HG02870 (cell line): ENCODE measurements around the gene RPP21.

Source experiments
- ATAC-seq: cut with Tn5 transposase; IDR thresholded peaks from one replicate; pipeline ENCODE4 v1.9.1; 2021; ENCODE audit warnings: mild to moderate bottlenecking, moderate library complexity; ENCODE audit not compliant: unreplicated experiment

RPP21 gene

GRCh38 chr6:30344868-30345671 is at the start of gene RPP21:
TSS of gene RPP21 (plus strand) at chr6:30345156. CDS start at chr6:30345172, 16 bp downstream.
- peak; percentile 88 for ATAC-seq

GRCh38 chr6:30295837-30296236 is 49.1 kb upstream of the RPP21 start:
- no peak for ATAC-seq

GRCh38 chr6:30304002-30304401 is 41.0 kb upstream of the RPP21 start:
- ATAC-seq, result no peak

GRCh38 chr6:30311101-30311500 is 33.9 kb upstream of the RPP21 start:
- no peak for ATAC-seq

- ATAC-seq, result no peak
Observed at GRCh38 chr6:30311671-30312070, 33.3 kb upstream of the RPP21 start.

GRCh38 chr6:30312266-30312665 is 32.7 kb upstream of the RPP21 start:
- no peak for ATAC-seq

GRCh38 chr6:30312676-30313321 is 32.2 kb upstream of the RPP21 start:
- no peak for ATAC-seq

- ATAC-seq, result no peak
Observed at GRCh38 chr6:30315156-30315555, 29.8 kb upstream of the RPP21 start.

- ATAC-seq, result no peak
Observed at GRCh38 chr6:30317913-30318589, 26.9 kb upstream of the RPP21 start.

- ATAC-seq, result no peak
Observed at GRCh38 chr6:30319146-30319835, 25.7 kb upstream of the RPP21 start.

- ATAC-seq, result no peak
Observed at GRCh38 chr6:30321692-30322388, 23.1 kb upstream of the RPP21 start.

- no peak for ATAC-seq
Observed at GRCh38 chr6:30322527-30323501, 22.1 kb upstream of the RPP21 start.

- no peak for ATAC-seq
Observed at GRCh38 chr6:30323806-30324205, 21.1 kb upstream of the RPP21 start.

- peak; percentile 37 for ATAC-seq
Observed at GRCh38 chr6:30325150-30325872, 19.6 kb upstream of the RPP21 start.

- ATAC-seq, result peak; percentile 33
Observed at GRCh38 chr6:30325873-30326525, 19.0 kb upstream of the RPP21 start.

- peak; percentile 65 for ATAC-seq
Observed at GRCh38 chr6:30326526-30327231, 18.3 kb upstream of the RPP21 start, which contains the start of gene TRIM39. TSS of gene TRIM39 (plus strand) at chr6:30326927. CDS start at chr6:30329318, 2,391 bp downstream.

- ATAC-seq, result no peak
Observed at GRCh38 chr6:30327232-30327746, 17.7 kb upstream of the RPP21 start.
